OCI-LY3 (cell line): Measurements from ENCODE around the gene ZACN.
A peak's percentile ranks its signal among the peaks of the same experiment; 100 is the strongest.

ENCODE experiments used
- H2AFZ ChIP-seq: fragments of 200-600, 300-600 bp; shearing (Covaris generic); 2 replicates; pipeline ENCODE4 v1.6.0; 2014; ENCODE audit warnings: antibody characterized with exemption, low read depth, low read length
- H3K27ac ChIP-seq: fragments of 200-600, 300-600 bp; sonication (generic); 2 replicates; pipeline ENCODE4 v1.5.1; 2014; ENCODE audit warnings: mild to moderate bottlenecking, low read length, moderate library complexity, mixed read lengths
- H3K27me3 ChIP-seq: fragments of 200-600, 300-600 bp; sonication (generic); 2 replicates; pipeline ENCODE4 v1.6.1; 2014; ENCODE audit warnings: low read depth, low read length, mixed read lengths
- H3K36me3 ChIP-seq: fragments of 200-600, 300-600 bp; sonication (generic); replicated peaks from 2 replicates; pipeline ENCODE3; 2014; ENCODE audit warnings: low read depth, low read length, mixed read lengths
- H3K4me1 ChIP-seq: fragments of 300-600, 200-600 bp; sonication (generic); 2 replicates; pipeline ENCODE4 v1.6.1; 2014; ENCODE audit warnings: low read length, mixed read lengths
- H3K4me2 ChIP-seq: fragments of 200-600, 300-600 bp; sonication (generic); 2 replicates; pipeline ENCODE4 v1.6.1; 2014; ENCODE audit warnings: low read length, mixed read lengths
- H3K4me3 ChIP-seq: fragments of 300-600, 200-600 bp; sonication (generic); 2 replicates; pipeline ENCODE4 v1.5.1; 2014; ENCODE audit warnings: antibody characterized with exemption, mild to moderate bottlenecking, low read length, moderate library complexity
- H3K79me2 ChIP-seq: fragments of 300-600, 200-600 bp; shearing (Covaris generic); 2 replicates; pipeline ENCODE4 v1.6.1; 2014; ENCODE audit warnings: mild to moderate bottlenecking, low read length, mixed read lengths
- H3K9ac ChIP-seq: fragments of 300-600, 200-600 bp; shearing (Covaris generic); 2 replicates; pipeline ENCODE4 v1.6.0; 2014; ENCODE audit warnings: mild to moderate bottlenecking, low read length, moderate library complexity
- H3K9me3 ChIP-seq: fragments of 200-600, 300-600 bp; shearing (Covaris generic); 2 replicates; pipeline ENCODE4 v1.6.1; 2014; ENCODE audit warnings: low read length, mixed read lengths; ENCODE audit not compliant: insufficient read depth
- H4K20me1 ChIP-seq: fragments of 200-600, 300-600 bp; sonication (generic); 2 replicates; pipeline ENCODE4 v1.6.1; 2016; ENCODE audit warnings: low read length, mixed read lengths; ENCODE audit not compliant: insufficient read depth
- CTCF ChIP-seq: fragments of 200-600, 300-600 bp; sonication (generic); IDR thresholded peaks from 2 replicates; pipeline ENCODE4 v1.5.1; 2014; ENCODE audit warnings: antibody characterized with exemption, low read length, low read depth
- EZH2phosphoT487 ChIP-seq: fragments of 200-600 bp; shearing (Covaris generic); IDR thresholded peaks from 2 replicates; pipeline ENCODE4 v1.6.1; 2018; ENCODE audit warnings: antibody characterized with exemption, mixed run types, low read depth

The ZACN gene

DNA sequence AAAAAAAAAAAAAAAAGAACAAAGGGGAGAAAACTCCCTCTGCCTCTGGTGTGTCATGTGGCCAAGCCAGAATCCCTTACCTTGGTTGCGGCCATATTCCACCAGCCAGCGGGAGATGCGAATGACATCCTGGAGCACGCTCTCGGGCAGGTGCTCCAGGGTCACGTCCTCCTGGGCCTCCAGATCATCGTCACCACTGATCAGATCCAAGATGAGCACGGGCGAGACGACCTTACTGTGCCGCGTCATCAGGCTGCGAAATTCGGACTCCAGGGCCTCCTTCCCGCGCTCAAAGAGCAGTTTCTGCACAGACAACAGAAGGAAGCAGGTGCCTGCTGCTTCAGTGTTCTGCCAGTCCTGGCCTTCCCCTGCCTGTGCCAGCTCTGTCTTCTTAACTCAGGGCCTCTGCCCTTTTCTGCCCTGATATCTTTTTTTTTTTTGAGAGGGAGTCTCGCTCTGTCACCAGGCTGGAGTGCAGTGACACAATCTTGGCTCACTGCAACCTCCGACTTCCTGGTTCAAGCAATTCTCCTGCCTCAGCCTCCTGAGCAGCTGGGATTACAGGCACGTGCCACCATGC, 18.8 kb downstream of the ZACN start:
- peaks cover 3% of the 10 kb centered on the region for H3K4me1 ChIP-seq
- peaks cover 3% of the 10 kb centered on the region for H3K79me2 ChIP-seq
- H3K27ac ChIP-seq = no peak overlapping the region

DNA sequence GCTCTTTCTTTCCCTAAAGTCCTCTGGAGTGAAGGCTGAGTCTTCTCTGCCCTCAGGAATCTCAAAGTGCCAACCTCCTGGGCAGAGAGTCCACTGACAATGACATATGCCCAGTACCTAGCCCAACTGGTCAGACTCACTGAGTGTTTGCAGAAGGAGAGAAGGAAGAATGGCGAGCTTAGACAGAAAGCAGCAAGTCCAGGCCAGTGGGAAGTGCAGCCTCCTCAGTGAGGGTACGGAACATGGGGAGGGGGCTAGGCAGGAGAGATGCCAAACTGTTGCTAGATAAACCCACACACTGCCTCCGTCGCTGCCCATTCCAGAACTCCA, 23.9 kb downstream of the ZACN start:
- no peaks in the 10 kb centered on the region for H4K20me1 ChIP-seq
- peak overlapping the region; percentile 28 for H3K27ac ChIP-seq
- H3K27me3 ChIP-seq = no peaks in the 10 kb centered on the region
- peaks cover 10% of the 10 kb centered on the region for H3K4me1 ChIP-seq
- peak overlapping the region; percentile 94 for H3K4me3 ChIP-seq
- H3K4me2 ChIP-seq = peak overlapping the region; percentile 92
- TF ChIP-seq CTCF = no peak
- TF ChIP-seq EZH2phosphoT487 = no peak
- H3K79me2 ChIP-seq = peaks cover 10% of the 10 kb centered on the region
- no peak overlapping the region for H2AFZ ChIP-seq
- peaks cover 15% of the 10 kb centered on the region for H3K36me3 ChIP-seq
- peak overlapping the region; percentile 83 for H3K9ac ChIP-seq
- no peaks in the 10 kb centered on the region for H3K9me3 ChIP-seq

More for the DNA sequence above, 18.8 kb downstream of the ZACN start:
- no peak overlapping the region for H3K9ac ChIP-seq
- no peak overlapping the region for H3K4me2 ChIP-seq
- no peaks in the 10 kb centered on the region for H4K20me1 ChIP-seq
- TF ChIP-seq EZH2phosphoT487 = no peak
- no peak for TF ChIP-seq CTCF
- peaks cover 35% of the 10 kb centered on the region for H3K36me3 ChIP-seq
- H3K4me3 ChIP-seq = no peak overlapping the region
- H2AFZ ChIP-seq = no peak overlapping the region
- no peaks in the 10 kb centered on the region for H3K9me3 ChIP-seq
- no peaks in the 10 kb centered on the region for H3K27me3 ChIP-seq

DNA sequence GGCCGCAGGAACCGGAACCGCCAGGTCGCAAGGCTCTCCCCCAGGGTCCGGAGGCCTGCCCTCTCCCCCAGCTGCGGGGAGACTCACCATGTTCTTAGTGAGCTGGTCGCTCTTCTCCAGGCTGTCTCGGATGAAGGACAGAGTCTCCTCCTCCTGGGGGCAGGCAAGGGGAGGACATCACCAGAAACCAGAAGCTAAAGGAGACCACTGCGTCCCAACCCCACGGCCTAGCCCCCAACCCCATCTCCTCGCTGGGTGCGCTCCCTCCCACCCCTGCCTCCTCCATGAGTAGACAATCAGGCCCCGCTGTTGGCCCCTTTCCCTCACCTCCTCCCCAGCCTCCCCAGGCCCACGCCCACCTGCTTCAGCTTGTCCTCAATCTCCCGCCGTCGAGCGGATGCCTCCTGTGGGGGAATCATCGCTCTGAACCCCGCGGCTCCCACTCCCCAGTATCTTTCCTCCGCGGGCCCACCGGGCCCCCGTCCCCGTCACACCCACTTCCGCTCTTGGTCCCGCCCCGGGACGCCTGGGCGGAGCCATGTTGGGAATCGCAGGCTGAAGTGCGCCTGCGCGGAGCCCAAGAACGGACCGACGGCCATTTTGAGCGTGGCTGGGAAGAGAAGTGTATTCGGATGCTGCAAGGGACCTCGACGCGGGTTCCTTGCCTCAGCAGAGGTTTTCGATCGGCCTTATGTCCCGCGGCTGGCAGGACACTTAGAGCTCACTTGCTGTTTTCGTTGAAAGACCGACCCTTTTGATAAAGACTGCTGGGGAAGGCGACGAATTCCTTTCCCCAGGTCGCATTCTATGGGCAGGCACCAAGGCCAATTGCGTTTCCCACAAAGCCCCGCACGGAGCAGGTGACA, 24.5 kb downstream of the ZACN start, which contains the start of gene EXOC7:
EXOC7 (minus strand) TSS at position 514 of the 866 bp plus-strand sequence; CDS start at position 419, 95 bp downstream.
- peaks cover 15% of the 10 kb centered on the region for H3K36me3 ChIP-seq
- no peaks in the 10 kb centered on the region for H4K20me1 ChIP-seq
- no peaks in the 10 kb centered on the region for H3K9me3 ChIP-seq
- peaks cover 10% of the 10 kb centered on the region for H3K79me2 ChIP-seq
- TF ChIP-seq EZH2phosphoT487 = no peak
- TF ChIP-seq CTCF = no peak
- peak within 1 kb of the TSS; percentile 83 for H3K9ac ChIP-seq
- H2AFZ ChIP-seq = peak within 1 kb of the TSS; percentile 54; the same call in 1 of the 2 replicates
- H3K4me1 ChIP-seq = peaks cover 10% of the 10 kb centered on the region
- H3K27ac ChIP-seq = peak within 1 kb of the TSS; percentile 49
- peak within 1 kb of the TSS; percentile 94 for H3K4me3 ChIP-seq
- H3K4me2 ChIP-seq = peak within 1 kb of the TSS; percentile 92
- no peaks in the 10 kb centered on the region for H3K27me3 ChIP-seq
